ENCODE measurements around the gene PCSK4.
"Not testable (repeated sequence)": the region's sequence is repeated elsewhere in the genome, so short reads cannot be mapped to it uniquely, and the experiment has no call there.

The PCSK4 gene

GRCh38 chr19:1489463-1490310 is 463 bp downstream of the PCSK4 start:
- no peak for FAIRE-seq
- no peak for DNase-seq (ENCODE audit: insufficient read length, low spot score)

- no peak for FAIRE-seq
Measured at GRCh38 chr19:1488282-1488601, 1.9 kb downstream of the PCSK4 start.

DNA sequence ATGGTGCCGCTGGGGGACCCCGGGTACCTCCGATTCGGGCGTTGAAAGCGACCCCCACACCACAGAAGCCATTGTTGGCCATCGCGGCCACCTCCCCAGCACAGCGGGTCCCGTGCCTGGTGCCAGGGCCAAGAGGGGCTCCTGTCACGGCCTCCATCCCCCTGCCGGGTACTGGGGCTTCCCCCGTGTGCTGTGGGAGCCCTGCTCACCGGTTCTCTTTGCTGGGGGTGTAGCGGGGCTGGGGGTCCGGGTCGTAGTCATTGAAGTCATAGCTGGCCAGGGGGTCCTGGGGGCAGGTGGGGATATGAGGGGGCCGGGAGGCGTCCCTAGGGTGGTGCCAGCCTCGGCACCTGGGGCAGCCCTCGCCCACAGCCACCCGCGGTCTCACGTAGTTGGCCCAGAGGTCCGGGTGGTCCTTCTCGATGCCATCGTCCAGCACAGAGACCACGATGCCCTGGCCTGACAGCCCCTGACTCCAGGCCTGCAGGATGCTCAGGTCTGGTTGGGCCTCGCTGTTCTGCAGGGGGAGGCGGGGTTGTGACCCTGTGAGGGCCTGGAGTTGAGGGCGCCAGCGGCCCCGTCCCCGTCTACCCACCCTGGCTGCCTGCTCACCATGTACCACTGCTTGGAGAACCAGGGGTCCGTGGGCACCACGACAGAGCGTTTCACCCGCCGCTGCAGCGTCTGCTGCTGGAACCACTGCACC is 2.4 kb downstream of the PCSK4 start:
- no peak for DNase-seq (ENCODE audit: insufficient read length, low spot score)
- no peak for FAIRE-seq

More at GRCh38 chr19:1488282-1488601, 1.9 kb downstream of the PCSK4 start:
- DNase-seq (ENCODE audit: insufficient read length, low spot score), result no peak

DNA sequence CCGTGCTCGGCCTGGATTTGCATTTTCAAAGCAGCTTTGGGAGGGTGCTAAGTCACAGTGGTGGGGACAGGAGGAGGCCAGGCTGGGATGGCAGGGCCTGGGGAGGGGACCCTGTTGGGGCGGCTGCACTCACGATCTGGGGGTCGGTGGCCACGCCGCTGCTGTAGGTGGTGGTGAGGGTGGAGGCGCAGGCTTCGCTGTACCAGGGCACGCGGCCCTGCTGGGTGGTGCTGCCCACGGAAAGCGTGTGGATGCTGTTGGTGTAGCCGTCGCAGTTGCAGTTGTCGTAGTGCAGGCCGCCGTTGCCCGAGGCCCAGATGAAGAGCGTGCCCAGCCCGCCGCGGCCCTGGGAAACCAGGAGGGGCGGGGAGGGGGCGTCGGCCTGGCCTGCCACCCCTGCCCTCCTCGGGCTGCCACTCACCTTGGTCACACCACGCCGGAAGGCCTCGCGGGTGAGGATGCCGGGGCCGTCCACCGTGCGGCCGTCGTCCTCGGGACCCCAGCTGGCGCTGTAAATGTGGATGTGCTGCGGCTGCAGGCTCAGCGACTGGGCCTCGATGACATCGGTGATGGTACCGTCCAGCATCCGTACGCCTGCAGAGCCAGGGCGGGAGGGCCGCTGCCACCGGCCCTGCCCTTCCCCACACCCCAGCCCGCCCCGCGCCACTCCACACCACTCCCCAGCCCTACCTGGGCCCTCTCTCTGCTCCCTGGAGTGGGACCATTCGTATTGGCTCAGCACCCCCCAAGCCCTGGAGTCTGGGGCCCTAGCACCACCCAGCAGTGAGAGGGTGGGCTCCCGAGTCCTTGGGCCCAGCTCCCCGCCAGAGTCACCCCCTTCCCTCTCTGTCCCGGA is 3.2 kb downstream of the PCSK4 start:
- DNase-seq (ENCODE audit: insufficient read length, low spot score) (no peak), FAIRE-seq (no peak)

DNA sequence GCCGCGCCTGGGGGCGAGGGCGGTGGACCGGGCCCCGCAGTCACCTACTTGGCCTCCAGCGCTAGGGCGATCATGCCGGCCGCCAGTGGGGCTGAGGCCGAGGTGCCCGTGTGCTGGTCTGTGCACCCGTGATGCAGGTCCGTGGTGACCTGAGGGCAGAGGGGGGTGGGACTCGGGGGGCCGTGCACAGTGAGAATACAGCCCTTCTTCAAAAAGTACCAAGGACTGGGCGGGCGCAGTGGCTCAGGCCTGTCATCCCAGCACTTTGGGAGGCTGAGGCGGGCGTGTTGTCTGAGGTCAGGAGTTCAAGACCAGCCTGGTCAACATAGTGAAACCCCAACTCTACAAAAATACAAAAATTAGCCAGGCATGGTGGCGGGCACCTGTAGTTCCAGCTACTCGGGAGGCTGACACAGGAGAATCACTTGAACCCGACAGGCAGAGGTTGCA is 6.1 kb downstream of the PCSK4 start:
- FAIRE-seq, result no peak
- DNase-seq (ENCODE audit: insufficient read length, low spot score), result no peak

DNA sequence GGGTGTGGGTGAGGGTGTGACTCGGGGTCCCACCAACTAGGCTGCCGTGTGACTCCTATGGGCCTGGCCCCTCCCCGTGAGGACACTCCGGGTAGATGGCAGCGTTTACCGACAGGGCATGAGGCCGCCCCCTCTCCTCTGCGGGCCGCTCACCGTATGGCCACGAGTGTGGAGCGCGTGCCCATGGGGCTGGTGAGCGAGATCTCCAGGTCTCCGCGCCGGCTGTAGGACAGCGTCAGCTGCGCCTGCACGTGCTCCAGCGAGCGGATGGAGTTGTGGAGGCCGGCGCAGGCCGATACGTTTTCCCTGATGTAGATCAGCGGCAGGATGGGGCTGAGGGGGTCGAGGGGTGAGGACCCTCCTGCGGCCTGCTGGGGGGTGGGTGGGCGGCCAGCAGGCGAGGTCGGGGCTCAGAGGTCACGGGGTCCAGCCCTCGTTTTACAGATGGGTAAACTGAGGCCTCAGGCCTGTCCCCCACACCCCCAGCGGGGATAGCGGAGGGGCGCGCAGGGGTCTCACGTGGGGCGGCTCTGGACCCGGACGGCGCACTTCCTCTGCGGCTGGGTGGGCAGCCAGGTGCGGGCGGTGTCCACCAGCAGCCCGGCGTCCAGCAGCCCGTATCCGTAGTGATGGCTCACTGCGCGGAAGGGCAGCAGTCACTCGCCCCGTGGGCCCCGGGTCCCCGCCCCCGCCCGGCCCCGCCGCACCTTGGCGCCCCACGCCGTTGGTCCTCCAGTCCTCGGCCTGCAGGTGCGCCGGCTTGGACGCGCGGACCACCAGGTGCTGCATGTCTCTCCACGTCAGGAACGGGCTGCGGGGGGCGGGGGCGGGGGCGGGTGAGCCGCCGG is 6.8 kb downstream of the PCSK4 start:
- no peak for FAIRE-seq
- DNase-seq (ENCODE audit: insufficient read length, low spot score), result no peak

DNA sequence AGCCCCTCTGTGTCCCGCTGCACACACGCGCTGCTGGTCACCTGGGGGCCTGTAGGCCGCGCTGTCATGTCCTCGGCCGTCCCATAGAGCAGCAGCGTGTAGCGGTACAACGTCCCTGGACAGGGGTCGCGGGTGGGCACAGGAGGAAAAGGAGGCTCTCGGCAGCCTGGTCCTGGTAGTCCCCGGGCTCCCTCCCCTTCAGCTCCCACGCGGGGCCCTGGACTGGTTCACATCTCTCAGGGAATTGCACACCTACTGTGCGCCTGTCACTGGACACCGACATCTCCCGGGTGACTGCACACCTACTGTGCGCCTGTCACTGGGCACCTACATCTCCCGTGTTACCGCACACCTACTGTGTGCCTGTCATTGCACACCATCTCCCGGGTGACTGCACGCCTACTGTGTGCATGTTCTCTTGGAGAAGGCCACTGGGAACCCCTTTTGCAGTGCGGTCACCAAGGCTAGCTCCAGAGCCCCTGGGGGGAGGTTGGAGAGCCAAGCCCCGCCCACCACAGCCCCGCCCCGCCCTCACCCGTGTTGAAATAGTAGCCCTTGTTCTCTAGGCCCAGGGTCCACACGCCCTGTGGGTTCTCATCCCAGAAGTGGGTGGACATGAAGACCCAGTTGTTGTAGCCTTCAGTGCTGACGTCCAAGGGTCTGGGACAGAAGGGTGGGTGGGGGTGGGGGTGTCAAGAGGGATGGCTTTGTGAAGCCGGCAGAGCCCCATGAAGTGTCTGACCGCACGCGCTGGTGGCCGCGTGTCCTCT is 7.6 kb downstream of the PCSK4 start:
- FAIRE-seq, result no peak
- DNase-seq (ENCODE audit: insufficient read length, low spot score), result no peak

GRCh38 chr19:1481893-1482360 is 8.2 kb downstream of the PCSK4 start:
- no peak for DNase-seq (ENCODE audit: insufficient read length, low spot score)
- FAIRE-seq, result no peak

DNA sequence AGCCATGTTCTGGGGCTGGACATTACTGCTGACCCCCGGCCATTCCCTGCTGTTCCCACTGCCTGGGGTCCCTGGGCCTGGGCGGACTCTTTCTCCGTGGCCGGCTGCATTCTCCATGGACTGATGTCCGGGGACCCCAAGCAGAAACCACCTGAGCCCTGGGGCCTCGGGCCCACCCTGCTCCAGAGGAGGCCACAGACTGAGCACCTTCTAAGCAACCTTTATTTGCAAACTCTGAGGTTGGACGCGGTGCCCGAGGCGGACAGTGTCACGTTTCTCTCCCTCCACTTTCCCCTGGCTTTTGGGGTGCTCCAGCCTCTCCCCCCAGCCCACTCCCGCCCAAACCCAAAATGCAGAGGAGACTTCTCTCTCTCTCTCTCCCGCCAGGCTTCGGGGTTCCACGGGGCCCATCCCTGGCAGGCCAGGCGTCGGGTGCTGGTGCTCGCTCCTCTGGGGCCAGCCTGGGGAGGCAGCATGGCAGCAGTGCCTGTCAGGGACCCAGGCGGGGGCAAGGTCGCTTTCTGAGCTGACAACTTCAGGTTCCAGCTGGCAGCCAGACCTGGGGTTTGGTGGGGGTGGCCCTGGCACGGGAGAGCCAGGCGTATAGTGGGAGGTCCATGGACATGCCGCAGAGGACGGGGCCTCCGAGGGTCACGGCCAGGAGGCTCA is 8.8 kb downstream of the PCSK4 start:
- no peak for DNase-seq (ENCODE audit: insufficient read length, low spot score)
- no peak for FAIRE-seq

GRCh38 chr19:1478934-1479707 is 11.0 kb downstream of the PCSK4 start, which contains the start of gene C19orf25:
Gene C19orf25 (minus strand): TSS chr19:1479215. CDS start chr19:1478903, 312 bp downstream.
- FAIRE-seq, result peak; percentile 97
- DNase-seq (ENCODE audit: insufficient read length, low spot score), result peak; percentile 100

DNA sequence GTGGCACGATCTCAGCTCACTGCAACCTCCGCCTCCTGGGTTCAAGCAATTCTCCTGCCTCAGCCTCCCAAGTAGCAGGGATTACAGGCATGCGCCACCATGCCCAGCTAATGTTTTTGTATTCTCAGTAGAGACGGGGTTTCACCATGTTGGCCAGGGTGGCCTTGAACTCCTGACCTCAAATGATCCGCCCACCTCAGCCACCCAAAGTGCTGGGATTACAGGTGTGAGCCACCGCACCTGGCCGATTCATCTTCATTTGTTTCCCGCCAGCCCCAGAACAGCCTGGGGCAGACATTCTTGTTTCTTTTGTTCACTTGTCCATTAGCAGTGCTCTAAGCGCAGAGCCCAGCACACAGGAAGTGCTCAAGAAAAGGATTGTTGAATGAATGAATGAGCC is 13.1 kb downstream of the PCSK4 start:
- not testable (repeated sequence) for DNase-seq (ENCODE audit: insufficient read length, low spot score); FAIRE-seq

DNA sequence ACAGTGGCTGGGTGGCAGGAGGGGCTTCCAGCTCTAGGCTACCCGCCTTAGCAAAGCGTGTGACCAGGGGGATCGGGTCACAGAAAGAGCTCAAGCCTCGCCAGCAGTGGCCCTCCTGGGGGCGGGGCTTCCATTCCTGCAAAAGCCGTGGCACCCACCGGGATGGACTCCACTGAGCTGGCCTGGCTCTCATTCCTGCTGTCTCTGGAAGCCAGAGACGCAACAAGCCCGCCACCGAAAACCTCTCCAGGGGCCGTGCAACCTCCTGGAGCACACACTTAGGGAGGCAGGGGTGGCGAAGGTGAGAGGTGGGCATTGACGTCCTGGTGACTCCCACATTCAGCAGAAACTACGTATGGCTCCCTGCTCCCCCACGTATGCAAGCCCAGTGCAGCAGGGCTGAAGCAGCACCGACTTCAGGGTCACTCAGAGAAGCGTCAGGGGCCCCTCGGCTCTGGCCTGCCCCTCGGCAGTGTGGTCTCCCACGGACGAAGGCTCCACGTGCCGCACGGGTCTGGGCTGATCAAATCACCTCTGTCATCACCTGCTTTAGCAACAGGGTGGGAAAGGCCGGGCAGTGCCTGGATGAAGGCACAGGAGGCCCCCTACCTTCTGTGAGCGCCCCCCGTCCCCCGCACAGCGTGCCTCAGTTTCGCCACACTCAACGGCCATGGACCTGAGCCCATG is 14.3 kb downstream of the PCSK4 start:
- DNase-seq (ENCODE audit: insufficient read length, low spot score) (no peak), FAIRE-seq (no peak)

DNA sequence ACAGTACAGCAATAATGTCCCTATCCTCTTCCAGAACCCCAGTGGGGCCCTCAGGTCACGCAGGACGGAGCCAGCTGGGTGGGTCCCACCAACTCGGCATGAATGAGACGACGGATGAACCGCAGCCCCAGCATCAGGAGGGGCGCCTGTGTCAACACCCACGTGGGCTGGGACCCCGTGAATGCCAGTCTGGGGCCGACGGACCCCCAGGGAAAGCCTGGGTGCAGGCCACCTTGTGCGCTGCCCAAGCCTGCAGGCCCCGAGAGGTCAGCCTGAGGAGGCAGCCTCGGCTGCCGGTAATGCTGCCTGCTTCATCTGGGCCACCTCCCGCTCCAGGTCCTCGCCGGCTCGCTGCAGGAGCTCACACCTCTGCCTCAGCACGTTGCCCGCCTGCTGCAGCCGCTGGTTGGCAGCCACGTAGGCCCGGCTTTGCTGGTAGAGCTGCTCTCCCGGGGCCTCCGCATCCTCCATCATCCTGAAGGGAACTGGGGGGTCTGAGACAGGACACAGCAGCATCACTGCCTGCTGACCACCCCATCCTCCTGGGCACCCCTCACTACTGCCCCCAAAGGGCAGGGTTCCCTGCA is 15.3 kb downstream of the PCSK4 start:
- DNase-seq (ENCODE audit: insufficient read length, low spot score) (no peak), FAIRE-seq (no peak)

GRCh38 chr19:1474011-1474764 is 16.0 kb downstream of the PCSK4 start:
- no peak for FAIRE-seq
- DNase-seq (ENCODE audit: insufficient read length, low spot score), result no peak

DNA sequence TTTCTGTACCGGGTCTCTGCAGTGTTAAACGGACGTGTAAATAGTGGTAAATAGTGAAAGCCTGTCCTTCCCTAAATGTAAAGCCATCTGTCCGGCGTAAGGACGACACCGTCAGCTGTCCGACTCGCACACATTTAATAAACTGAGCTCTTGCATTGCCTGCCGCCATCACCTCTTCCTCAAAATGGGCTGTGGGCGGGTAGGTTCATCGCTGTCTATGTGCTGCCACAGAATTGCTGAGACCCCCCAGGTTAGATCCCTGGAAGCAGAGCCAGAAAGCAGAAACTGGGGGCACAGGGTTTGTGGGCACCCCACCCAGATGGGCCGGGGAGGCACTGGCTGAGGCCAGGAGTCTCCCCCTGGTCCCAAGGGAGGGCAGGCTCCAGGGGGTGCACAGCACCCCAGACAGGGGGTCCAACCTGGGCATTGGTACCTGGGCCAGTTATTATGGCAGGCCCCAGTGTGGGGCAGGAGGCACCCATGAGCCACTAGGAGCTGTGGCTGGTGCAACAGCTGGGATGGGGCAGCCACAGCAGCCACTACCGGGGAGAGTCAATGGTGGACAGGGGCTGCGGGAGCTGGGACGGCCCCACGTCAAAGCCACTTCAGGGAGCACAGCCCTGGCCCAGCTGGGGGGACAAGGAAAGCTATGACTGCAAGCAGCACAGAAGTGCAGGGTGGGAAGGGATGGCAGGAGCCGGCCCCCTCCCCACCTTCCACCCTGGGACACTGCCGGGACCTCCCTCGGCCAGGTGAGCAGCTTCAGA is 16.9 kb downstream of the PCSK4 start:
- FAIRE-seq, result no peak
- no peak for DNase-seq (ENCODE audit: insufficient read length, low spot score)

All from GM19239 (cell line).